Suppressor macrophage (primary cell): ENCODE measurements around the gene CCZ1.
A peak's percentile ranks its signal among the peaks of the same experiment; 100 is the strongest.
"Not testable (repeated sequence)": the region's sequence is repeated elsewhere in the genome, so short reads cannot be mapped to it uniquely, and the experiment has no call there.

Source experiments
- DNase-seq, 4 experiments: peaks; one replicate each; pipeline ENCODE4 v3.0.0-alpha.2; 2020 to 2022
- total RNA-seq, 17 experiments: gene quantifications; one replicate each; lab custom pipeline; 2026; ENCODE audit warnings: mixed read lengths in 6 of 17, inconsistent platforms in 3 of 17; lab: John Stamatoyannopoulos, UW

Gene CCZ1
- 9.2 to 28.7 (median 19.8) reads per million in 17 experiments for total RNA-seq

GRCh38 chr7:5898480-5899224 is at the start of gene CCZ1:
CCZ1 (plus strand) TSS chr7:5898733; CDS start chr7:5898800, 67 bp downstream.
- DNase-seq: peak; percentile 46 to 83 (median 62)

GRCh38 chr7:5850944-5851343 is 47.6 kb upstream of the CCZ1 start:
- no peak for DNase-seq

DNA sequence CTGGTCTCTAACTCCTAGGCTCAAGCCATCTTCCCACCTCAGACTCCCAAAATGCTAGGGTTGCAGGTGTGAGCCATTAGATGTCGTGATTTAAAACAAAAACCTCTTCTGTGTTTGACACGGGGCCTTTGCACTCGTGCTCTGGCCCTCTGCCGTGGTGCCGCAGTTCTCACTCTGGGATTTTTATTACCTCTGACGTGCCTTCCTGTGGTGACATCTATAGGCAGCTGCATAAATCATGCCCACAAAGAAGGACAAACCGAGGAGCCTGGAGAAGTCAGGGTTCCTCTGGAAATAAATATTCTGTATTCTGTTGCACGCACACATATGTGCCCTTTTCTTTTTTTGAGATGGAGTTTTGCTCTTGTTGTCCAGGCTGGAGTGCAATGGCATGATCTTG is 43.8 kb upstream of the CCZ1 start:
- no peak for DNase-seq

DNA sequence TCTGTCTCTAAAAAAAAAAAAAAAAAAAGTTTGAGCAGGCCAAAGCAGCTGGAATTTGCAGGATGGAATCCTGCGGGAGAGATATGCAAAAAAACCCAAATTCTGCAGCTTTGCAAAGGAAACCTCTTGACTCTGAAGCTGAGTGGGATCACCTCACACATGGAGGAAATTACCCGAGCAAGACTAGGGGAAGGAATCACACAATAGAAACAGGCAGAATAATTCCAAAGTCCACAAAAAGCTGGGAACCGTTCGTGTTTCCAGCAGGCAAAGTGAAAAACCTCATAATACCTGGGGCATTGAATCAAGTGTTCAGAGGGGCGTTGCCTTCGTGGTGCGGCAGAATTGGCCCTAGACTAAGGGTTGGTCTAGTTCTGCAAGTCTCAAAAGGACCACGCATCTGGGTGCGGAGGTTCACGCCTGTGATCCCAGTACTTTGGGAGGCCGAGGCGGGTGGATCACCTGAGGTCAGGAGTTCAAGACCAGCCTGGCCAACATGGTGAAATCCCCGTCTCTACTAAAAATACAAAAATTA is 41.4 kb upstream of the CCZ1 start:
- DNase-seq: not testable (repeated sequence)

DNA sequence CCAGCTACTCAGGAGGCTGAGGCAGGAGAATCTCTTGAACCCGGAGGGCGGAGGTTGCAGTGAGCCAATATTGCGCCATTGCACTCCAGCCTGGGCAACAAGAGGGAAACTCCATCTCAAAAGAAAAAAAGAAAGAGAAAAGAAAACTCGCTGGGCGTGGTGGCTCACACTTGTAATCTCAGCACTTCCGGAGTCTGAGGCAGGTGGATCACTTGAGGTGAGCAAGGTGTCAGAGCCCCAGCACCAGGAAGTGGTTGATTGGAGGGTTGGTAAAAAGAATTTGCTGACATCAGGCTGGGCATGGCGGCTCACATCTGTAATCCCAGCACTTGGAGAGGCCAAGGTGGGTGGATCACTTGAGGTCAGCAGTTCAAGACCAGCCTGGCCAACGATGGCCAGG is 40.0 kb upstream of the CCZ1 start:
- not testable (repeated sequence) for DNase-seq

DNA sequence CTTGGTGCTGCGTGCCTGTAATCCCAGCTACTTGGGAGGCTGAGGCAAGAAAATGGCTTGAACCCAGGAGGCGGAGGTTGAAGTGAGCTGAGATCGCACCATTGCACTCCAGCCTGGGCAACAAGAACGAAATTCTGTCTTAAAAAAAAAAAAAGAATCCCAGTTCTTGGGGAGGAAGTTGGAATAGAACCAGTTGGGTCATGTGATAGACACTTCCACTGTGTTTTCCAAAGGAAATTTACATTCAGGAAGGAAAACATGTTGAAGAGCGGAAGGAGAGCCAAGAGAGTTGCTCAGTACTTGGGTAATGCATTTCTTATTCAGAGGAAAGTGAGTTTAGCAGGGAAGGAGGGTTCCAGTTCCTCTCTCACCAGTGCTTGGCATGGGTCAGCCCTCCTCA is 37.3 kb upstream of the CCZ1 start:
- not testable (repeated sequence) for DNase-seq

DNA sequence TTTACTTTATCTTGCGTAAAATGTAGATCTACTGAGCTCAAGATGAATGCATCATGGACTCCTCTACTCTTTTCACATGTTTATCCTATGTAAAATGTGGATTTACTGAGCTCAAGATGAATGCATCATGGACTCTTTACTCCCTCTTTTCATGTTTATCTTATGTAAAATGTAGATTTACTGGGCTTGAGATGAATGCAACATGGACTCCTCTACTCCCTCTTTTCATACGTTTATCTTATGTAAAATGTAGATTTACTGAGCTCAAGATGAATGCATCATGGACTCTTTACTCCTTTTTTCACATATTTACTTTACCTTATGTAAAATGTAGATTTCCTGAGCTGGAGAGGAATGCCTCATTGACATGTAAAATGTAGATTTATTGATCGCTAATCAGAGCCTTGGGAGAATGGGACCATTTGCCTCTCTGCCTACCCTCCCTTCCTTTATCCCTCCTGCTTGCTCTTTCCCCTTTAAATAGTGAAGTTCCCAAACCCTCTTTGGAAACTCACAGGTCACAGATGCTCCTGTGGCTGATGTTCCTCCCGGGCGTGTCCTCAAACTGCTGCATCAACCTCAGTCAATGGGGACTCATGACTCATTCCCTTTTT is 35.7 kb upstream of the CCZ1 start:
- not testable (repeated sequence) for DNase-seq

DNA sequence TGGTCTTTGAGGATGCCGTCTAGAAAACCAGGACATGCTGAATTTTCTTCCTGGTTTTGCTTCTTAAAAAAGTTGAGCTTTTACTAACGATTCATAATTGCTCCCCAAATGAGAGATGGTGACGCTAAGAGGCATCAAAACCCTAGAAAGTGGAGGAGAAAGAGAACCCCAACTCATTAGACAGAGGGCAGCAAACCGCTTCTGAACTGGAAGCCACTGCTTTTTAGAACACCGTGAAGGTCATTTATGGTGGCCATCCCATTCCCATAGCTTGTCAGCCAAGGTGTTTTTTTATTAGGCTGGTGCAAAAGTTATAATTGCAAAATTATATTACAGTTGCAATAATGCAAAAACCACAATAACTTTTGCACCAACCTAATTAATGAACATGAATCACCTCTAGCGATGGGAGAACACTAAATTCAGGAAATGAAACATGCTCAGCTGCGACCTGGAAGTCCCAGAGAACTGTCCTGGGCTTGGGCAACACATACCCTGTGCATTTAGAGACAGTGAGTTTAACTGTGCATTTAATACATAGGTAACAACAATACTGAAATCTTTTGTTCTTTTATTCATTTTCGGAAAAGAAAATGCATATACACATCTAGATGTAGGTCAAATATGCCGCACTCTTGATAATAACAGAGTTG is 33.1 kb upstream of the CCZ1 start:
- DNase-seq: peak in 3 of 4 experiments; percentile 12 to 23 (median 15)

GRCh38 chr7:5867060-5867459 is 31.5 kb upstream of the CCZ1 start:
- DNase-seq: no peak

GRCh38 chr7:5868928-5869341 is 29.6 kb upstream of the CCZ1 start:
- DNase-seq: not testable (repeated sequence)

DNA sequence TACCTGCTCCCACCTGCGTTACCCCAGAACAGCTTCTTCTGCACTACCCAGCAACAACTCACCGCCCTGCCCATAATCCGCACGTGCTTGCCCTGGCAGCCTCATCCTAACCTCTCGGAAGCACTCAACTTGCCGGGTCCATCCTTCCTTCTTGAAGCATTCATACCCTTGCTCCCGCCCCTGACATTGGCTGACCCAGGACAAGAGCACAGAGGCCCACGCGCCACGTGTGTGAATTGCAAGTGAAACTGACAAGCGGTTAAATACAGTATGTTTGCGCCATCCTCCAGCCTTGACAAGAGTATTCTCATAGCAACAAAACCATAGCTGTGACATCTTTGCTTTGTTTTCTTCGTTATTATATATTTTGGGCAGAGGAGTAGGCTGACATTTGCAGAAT is 28.8 kb upstream of the CCZ1 start:
- DNase-seq: no peak

DNA sequence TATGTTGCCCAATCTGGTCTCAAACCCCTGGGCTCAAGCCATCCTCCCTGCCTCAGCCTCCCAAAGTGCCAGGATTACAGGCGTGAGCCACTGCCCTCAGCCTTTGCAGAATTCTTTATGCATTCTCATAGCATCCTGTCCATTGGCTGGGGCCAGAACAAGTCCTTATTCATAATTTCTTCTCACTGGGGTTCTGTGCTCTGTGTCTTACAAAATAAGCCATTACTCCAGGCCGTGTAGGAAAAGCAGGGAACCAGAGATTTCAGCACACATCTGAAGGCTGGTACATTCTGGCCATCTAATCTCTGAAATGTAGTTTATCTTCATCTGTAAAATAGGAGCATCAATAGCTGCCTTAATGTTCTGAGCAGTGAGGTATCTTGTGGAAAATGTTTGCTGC is 28.2 kb upstream of the CCZ1 start:
- DNase-seq: no peak

GRCh38 chr7:5872326-5872725 is 26.2 kb upstream of the CCZ1 start:
- no peak for DNase-seq

- not testable (repeated sequence) for DNase-seq
These were observed 18.9 kb upstream of the CCZ1 start for GRCh38 chr7:5879591-5879990.

DNA sequence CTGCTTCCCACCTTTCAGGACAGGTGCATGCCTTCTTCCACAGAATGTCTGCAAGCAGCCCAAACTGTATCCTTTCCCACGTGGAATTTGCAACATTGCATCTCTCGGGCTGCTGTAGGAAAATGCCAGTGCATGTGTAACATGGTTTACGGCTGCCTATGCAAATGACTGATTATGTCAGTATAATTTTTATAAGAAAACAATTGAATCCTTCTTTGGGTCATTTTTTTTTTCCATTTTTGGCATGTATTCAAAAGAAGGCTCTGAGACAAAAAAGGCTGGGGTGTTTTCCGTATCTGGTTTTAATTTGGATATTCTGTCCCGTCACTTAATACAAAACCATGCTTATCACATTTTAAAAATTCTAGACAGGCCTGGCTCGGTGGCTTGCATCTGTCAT is 18.4 kb upstream of the CCZ1 start:
- DNase-seq: not testable (repeated sequence)

DNA sequence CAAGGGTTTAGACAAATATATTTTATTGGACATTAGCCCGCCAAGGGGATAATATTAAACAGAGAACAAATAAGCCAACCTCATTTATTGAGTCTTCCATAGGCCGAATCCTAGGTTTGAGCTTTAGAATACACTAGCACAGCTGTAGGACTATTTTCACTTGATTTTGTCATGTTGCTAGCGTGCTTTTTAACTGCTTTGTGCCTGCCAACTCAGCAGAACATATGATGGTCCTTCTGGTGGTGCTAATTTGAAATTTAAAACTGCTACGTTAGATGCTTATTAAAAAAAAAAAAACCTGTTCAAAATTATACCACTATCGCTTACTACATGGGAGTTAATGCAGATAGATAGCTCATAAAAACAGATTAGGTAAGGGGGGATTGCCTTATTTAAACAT is 14.1 kb upstream of the CCZ1 start:
- not testable (repeated sequence) for DNase-seq

- not testable (repeated sequence) for DNase-seq
These were observed 10.5 kb upstream of the CCZ1 start for GRCh38 chr7:5888021-5888420.

- DNase-seq: not testable (repeated sequence)
These were observed 8.3 kb upstream of the CCZ1 start for GRCh38 chr7:5890244-5890643.

- no peak for DNase-seq
These were observed 6.0 kb upstream of the CCZ1 start for GRCh38 chr7:5892498-5892897.

DNA sequence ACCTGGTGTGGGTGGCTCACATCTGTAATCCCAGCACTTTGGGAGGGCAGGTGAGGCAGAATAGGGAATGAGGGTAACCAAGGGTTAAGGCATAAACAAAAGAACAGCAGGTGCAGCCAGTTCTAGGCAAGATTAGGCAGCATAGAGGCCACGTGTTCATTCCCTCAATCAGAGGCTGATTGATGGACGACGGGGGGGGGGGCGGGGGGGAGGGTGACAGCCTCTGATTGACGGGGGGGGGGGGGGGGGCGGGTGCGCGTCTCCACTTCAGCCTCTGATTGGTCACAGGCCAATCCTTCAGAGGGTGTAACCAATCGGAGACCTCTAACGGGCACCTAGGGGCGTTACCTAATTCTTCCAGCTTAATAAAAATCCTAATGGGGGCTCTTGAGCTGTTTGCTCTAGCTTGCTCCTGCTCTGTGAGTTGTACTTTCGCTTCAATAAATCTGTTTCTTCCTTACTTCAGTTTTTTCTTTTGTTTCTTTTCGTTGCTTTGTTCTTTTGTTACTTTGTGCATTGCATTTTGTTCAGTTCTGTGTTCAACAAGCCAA is 1.1 kb upstream of the CCZ1 start:
- DNase-seq: not testable (repeated sequence)

GRCh38 chr7:5903002-5903401 is 4.5 kb downstream of the CCZ1 start:
- not testable (repeated sequence) for DNase-seq

DNA sequence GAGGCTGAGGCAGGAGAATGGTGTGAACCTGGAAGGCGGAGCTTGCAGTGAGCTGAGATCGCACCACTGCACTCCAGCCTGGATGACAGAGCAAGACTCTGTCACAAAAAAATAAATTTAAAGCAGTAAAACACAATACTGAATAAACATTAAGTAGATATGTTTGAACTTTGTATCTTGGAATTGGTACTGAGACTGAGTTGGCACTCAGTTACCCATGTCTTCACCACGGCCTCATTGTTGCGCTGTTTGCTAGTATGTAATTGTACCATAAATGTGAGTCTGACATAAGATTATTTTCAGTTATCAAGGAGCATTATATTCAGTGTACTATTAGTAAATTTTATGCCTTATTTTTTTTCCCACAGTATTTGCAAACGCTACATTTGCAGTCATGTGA is 6.2 kb downstream of the CCZ1 start:
- not testable (repeated sequence) for DNase-seq

GRCh38 chr7:5908835-5909234 is 10.3 kb downstream of the CCZ1 start:
- DNase-seq: not testable (repeated sequence)
